NCI-H2171 (cell line): ENCODE measurements around the gene TRIM17.

Source experiments
- DNase-seq: peaks from one replicate; lab custom pipeline; 2025; lab: John Stamatoyannopoulos, UW

TRIM17 gene

DNA sequence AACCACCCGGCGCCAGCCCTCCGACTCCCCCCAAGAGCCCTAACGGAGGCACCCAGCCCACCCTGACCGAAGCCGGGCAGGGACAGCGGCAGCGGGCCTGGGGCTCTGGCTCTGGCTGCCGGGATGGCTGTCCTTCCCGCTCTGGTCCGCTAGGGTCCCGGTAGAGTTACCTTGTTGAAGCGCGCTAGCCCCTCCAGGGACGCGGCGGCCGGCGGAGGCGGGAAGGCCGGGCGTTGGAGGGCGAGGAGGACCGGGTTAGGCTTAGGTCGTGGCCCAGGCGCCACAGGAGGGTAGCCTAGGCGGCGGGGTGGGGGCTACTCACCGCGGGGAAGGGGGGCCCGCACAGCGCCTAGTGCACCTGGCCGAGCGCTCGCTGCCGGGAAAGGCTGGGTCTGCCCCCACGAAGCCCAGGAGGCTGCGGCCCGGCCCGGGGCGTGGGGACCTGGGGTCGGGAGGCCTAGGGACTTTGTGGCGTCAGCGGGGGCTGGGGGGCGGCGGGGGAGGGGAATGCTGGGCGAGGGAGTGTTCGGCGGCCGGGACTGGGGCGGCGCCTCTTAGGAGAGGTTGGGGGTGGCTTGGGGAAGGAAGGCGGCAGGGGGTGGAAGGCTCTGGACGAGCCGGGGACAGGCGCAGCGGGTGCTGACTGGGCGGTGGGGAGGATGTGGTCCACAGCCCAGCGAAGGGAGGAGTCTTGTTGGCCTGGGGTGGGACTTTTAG, at the start of gene TRIM17:
Gene TRIM17, minus strand, starts transcription at position 645 of the 717 bp plus-strand sequence. CDS start 1,789 bp downstream, outside the sequence.
- peak; percentile 16 for DNase-seq

DNA sequence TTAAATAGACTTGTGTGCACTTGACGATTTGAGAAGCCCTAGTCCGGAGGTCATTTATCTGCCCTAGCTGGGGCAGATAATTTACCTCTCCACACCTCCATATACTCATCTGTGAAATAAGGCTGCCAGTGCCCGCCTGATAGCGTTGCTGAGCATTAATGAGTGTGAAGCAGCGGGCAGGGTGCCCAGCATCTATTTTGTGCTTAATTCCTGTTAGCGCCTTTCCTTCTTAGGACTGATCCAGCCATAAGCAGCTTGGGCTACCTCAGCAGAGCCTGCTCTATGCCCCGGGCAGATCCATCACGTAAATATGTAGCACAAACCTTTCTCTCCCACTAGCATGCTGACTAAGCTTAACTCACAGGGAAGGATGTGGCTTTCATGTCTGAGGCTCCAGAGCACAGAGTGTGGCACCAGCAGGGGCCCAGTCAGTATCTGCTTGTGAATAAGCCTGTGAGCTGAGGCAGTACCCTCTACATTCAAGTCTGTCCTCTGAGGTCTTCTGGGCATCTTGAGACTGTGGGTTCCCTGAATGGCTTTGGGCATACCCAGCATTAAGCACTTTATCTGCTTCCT, 49.0 kb upstream of the TRIM17 start:
- no peak for DNase-seq

- no peak for DNase-seq
These were observed 48.5 kb upstream of the TRIM17 start for GRCh38 chr1:228465141-228465540.

DNA sequence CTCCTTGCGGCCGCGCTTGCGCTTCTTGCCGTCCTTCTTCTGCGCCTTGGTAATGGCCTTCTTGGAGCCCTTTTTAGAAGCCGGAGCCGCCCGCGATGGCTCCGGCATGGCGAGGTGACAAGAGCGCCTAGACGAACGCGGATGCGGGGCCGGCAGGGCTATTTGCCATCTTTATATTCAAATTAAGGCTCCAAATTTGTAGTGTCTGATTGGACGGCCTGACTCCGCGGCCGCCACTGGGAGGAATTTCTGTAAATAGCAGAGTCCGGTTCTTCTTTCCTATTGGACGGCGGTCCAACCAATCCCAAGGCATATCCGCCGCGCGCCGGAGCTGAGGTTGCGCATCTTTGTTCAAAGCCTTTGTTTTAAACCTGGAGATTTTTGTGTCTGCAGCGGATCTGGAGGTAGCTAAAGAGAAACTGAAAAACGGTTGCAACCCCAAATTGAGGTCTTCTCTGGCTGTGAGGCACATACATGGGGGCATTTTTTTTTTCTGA, 47.9 kb upstream of the TRIM17 start:
- peak; percentile 96 for DNase-seq

DNA sequence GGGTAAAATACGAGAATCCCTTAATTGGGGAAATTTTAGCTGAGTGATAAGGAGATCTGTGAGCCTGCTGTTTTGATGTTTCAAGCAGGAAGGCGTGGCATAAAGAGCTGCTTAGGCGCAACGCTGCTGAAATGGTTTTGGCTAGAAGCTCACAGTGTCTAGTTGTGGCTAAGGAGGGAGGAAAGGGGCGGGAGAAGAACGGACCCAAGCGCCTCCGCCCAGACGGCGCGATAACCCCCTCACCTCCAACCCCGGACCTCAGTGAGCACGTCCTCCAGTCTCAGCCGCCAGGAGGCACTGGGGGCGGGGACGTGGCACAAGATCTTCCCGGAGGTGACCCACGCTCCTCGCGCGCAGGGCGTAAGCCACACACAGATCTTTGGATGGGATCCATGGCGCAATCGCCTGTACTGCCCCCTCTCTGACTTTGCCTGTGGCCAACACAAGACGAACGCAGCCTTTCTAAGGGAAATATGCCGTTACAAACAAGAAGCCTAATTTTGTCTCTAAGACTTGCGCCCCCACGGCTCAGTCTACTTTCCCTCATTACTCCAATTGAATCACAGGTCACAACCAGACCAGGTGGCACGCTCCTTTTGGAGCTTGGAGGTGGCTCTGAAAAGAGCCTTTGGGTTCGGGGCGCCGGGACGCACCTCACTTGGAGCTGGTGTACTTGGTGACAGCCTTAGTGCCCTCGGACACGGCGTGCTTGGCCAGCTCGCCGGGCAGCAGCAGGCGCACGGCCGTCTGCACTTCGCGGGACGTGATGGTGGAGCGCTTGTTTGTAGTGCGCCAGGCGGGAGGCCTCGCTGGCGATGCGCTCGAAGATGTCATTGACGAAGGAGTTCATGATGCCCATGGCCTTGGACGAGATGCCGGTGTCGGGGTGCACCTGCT, 47.1 kb upstream of the TRIM17 start:
- DNase-seq, result peak; percentile 65

- DNase-seq, result no peak
These were observed 46.4 kb upstream of the TRIM17 start for GRCh38 chr1:228463009-228463558.

DNA sequence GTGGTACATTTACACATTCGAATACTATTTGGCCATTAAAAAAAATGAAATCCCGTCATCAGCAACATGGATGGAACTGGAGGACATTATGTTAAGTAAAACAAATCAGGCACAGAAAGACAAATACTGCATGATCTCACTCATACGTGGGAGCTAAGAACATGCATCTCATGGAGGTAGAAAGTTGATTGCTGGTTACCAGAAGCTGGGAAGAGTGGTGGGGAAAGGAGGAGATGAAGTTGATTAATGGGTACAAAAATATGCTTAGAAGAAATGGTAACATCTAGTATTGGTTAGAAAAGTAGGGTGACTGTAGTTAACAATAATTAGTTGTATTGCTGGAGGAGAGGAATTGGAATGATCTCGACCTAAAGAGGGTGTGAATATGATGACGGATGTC, 45.9 kb upstream of the TRIM17 start:
- DNase-seq, result no peak

DNA sequence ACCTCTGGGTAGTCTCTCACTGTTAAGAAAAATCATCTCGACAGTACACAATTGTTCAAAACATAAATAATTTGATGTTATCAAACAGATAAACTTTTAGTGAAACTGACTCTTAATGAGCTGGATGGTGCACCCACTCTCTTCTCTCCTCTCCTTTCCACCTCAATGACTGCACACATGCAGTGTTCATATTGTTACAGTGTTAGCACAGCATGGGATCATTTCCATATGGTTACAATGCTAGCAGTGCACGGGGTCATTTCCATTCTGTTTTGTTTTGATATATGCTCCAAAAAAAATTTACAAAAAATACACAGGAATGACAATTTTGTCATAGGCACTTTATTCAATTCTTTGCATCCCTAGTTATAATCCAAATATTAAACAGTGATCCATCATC, 44.2 kb upstream of the TRIM17 start:
- DNase-seq, result peak; percentile 2

- peak; percentile 77 for DNase-seq
These were observed 42.7 kb upstream of the TRIM17 start for GRCh38 chr1:228459091-228459993.

- DNase-seq, result peak; percentile 95
These were observed 40.9 kb upstream of the TRIM17 start for GRCh38 chr1:228457396-228458176.

DNA sequence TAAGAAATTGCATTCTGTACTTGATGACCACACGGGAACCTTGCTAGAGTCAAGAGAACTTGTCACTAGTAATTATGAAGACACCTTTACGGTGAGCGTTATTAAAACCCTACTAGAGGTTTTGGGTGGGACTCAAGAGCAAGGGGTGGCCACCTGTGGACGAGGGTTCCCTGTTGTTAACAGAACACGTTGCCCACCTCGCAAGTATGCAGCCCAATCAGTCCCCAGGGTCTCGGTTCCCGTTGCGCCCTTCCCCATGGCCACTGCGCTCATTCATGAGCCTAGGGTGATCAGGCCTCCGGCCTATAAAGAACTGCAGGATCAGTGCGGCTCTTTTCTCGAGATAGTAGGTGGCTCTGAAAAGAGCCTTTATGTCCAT, 40.3 kb upstream of the TRIM17 start:
- DNase-seq, result peak; percentile 29

- DNase-seq, result no peak
These were observed 39.8 kb upstream of the TRIM17 start for GRCh38 chr1:228456252-228457016.

DNA sequence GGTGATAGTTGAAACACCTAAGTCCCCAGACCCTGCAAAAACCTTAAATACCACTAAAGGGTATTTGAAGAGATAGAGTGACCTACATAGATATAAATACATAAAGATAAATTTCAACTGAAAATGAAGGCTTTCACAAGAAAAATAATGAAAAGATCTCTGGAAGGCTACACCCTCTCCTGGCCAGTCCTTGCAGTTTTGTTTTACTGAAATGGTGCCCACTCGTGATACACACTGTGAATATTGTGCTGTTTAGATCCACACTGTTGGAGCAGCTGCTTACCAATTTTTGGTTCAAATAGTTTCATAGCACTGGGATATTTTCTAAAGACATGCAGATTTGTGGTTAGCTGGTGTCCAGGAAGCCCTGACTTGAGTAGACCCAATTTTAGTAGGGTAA, 39.1 kb upstream of the TRIM17 start:
- no peak for DNase-seq

DNA sequence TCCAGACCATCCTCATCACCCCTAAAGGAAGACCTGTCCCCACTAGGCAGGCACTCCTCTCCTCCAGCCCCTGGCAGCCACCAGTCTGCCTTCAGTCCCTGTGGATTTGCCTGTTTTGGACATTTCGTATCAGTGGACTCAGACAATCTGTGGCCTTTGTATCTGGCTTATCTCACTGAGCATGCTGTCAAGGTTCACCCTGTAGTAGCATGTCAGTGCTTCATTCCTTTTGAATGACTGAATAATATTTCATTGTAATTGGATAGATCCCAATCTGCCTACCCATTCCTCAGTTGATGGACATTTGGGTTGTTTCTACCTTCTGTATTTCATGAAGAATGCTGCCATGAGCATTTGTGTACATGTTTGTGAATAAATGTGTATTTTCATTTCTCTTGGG, 37.6 kb upstream of the TRIM17 start:
- DNase-seq, result no peak

- no peak for DNase-seq
These were observed 37.0 kb upstream of the TRIM17 start for GRCh38 chr1:228453614-228454013.

DNA sequence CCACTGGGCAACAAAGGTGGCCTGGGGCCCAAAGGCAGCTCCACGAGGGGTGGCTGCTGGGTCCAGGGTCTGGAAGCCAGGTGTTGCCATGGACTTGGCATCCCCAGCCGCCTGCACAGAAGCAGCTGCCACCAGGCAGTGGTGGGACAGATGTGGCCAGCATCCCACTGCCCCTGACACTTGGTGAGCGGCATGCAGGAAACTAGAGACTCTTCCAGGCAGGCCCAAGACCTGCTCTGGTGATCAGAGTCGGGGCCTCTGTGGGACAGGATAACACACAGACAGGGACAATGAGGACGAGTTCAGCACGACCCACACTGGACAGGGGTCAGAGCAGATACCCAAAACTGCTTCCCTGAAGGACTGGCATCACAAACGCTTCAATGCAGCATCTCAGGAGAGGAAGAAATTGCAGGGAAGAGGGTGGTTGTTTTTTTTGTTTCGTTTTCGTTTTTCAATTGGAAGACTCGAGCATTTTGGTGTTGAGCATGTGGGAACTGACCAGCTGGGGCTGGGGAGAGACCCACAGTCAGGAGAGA, 36.4 kb upstream of the TRIM17 start:
- no peak for DNase-seq

DNA sequence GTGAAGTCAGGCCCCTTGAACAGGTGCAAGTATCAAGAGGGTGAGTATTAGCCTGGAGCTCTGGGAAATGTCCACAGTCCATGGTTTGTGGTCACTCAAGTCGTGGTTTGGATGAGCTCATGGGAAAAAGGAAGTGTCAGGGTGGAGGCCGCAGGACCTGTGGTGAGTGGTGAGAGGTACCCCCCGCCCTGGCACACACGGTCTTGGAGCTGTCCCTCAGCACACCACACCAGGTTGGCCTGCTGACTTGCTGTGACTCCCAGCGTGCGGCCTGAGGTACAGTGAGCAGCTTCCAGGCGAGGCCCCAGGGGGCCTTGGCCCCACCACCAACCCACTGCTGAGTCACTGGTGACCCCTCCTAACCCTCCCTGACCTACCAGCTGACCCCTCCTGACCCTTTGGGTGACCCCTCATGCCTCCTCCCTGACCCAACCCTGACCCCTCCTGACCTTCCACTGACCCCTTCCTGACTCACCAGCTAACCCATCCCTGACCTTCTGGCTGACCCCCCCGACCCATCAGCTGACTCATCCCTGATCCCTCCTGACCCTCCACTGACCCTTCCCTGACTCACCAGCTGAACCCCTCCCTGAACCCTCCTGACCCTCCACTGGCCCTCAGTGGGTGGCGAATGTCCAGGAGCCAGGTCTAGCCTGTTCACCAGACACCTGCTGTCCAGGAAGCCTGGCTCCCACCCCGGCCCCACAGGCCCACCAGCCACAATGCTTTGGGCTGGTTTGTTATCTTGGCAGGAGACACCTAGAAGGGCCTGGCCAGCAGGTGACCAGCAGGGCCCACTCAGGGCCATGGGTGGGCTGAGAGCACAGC, 35.7 kb upstream of the TRIM17 start:
- DNase-seq, result no peak

DNA sequence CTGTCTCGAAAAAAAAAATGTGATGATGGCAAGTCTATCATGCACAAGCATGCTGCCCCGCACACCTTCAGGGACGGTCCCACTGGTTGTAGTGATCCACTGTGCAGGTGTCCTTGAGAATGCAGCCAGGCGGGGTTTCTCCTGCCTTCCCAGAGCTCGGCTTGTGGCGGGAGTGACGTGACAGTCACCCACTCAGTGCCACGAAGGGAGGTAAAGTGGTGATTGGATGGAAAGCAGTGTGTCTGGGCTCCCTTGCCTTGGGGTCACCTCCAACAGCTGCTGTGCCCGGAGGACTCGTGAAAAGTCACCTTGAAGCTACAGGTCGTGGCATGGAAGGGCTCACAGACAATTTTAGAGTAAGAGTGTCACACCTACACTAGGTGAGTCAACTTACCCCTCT, 33.5 kb upstream of the TRIM17 start:
- no peak for DNase-seq

DNA sequence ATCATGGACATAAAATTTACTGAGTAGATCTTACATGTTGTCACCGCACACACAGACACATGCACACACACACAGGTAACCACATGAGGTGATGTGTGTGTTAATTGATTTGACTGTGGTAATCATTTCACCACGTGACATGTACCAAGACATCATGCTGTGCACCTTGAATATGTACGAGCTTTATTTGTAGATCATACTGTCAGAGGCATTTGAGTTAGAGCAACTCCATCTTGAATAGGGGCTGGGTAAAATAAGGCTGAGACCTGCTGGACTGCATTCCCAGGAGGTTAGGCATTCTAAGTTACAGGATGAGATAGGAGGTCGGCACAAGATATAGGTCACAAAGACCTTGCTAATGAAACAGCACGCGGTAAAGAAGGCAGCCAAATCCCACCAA, 31.7 kb upstream of the TRIM17 start:
- DNase-seq, result no peak
